Endodermal cell (in vitro differentiated cells): ENCODE results near the gene PROM1. TPM values are rescaled to one million over a fixed set of nuclear protein-coding genes. Genes with fewer than 3 reads are reported as not detected.

ENCODE experiments used
- DNase-seq: peaks from one replicate; pipeline ENCODE4 v3.0.0-alpha.2; 2017
- H3K27ac ChIP-seq: 2 replicates; pipeline ENCODE4 v1.5.1; 2013; ENCODE audit warnings: mild to moderate bottlenecking, low read depth, low read length, moderate library complexity
- H3K27me3 ChIP-seq: 2 replicates; pipeline ENCODE4 v1.6.1; 2013; ENCODE audit warnings: mild to moderate bottlenecking, low read length, moderate library complexity; ENCODE audit not compliant: insufficient read depth, control insufficient read depth, poor library complexity, severe bottlenecking
- H3K36me3 ChIP-seq: 2 replicates; pipeline ENCODE4 v1.7.0; 2013; ENCODE audit warnings: mild to moderate bottlenecking, low read length, moderate library complexity; ENCODE audit not compliant: control insufficient read depth, insufficient read depth
- H3K4me1 ChIP-seq: one replicate; pipeline ENCODE4 v1.7.0; 2013; ENCODE audit warnings: low read length; ENCODE audit not compliant: control insufficient read depth, insufficient read depth
- H3K4me3 ChIP-seq: 2 replicates; pipeline ENCODE4 v1.5.1; 2013; ENCODE audit warnings: mild to moderate bottlenecking, low read length, moderate library complexity
- H3K9ac ChIP-seq: 2 replicates; pipeline ENCODE4 v1.6.1; 2013; ENCODE audit warnings: mild to moderate bottlenecking, low read length, moderate library complexity; ENCODE audit not compliant: poor library complexity, severe bottlenecking; ENCODE audit errors: extremely low read depth
- H3K9me3 ChIP-seq: 2 replicates; pipeline ENCODE4 v1.6.1; 2013; ENCODE audit warnings: mild to moderate bottlenecking, low read length, moderate library complexity; ENCODE audit not compliant: control insufficient read depth
- H3K27ac Mint-ChIP-seq: 2 replicates; pipeline ENCODE4 v1.8.0; 2020; ENCODE audit warnings: mixed read lengths
- H3K27me3 Mint-ChIP-seq: 2 replicates; pipeline ENCODE4 v1.8.0; 2021; ENCODE audit warnings: mild to moderate bottlenecking, mixed read lengths; ENCODE audit not compliant: insufficient read depth
- H3K36me3 Mint-ChIP-seq: 2 replicates; pipeline ENCODE4 v1.8.0; 2020; ENCODE audit warnings: low read depth, mixed read lengths
- H3K4me1 Mint-ChIP-seq: 2 replicates; pipeline ENCODE4 v1.8.0; 2020; ENCODE audit warnings: mixed read lengths
- H3K4me3 Mint-ChIP-seq: 2 replicates; pipeline ENCODE4 v1.8.0; 2020; ENCODE audit warnings: mild to moderate bottlenecking, moderate library complexity, mixed read lengths
- H3K9me3 Mint-ChIP-seq: 2 replicates; pipeline ENCODE4 v1.8.0; 2020; ENCODE audit warnings: mild to moderate bottlenecking, mixed read lengths
- CTCF ChIP-seq: fragments of 200-600 bp; sonication (generic); conservative IDR thresholded peaks from 2 replicates; pipeline ENCODE4 v1.5.0; 2021; ENCODE audit warnings: antibody characterized with exemption, mild to moderate bottlenecking
- WGBS, 2 experiments: methylation state at CpG; one replicate each; pipeline versions ENCODE4 v1.1.5 to v1.1.7; 2013; ENCODE audit warnings: missing lambda C conversion rate in 2 of 2, mixed read lengths in 1 of 2; ENCODE audit not compliant: insufficient coverage in 1 of 2, insufficient read length in 1 of 2; 5-methylcytosine and 5-hydroxymethylcytosine counted together
- total RNA-seq, 2 donors: library from RNA; stranded (reverse); fragmentation: NEBNext Ultra II Directional in 1 of 2; extraction: Animal tissue kit (Norgen Biotek cat#: 25700) in 1 of 2; gene quantifications; 2 replicates in 1 of 2; 3 replicates in 1 of 2; pipeline ENCODE4 v1.2.1, GENCODE V29; 2021

Gene PROM1
- total RNA-seq, 2 donors from 2014 or later: 38.6 to 51.6 TPM

- no peaks in the 10 kb centered on the region for H3K9me3 ChIP-seq
- H3K9ac ChIP-seq: no peak overlapping the region
- no peak overlapping the region for H3K4me3 ChIP-seq
- Mint-ChIP-seq H3K9me3 (no peaks in the 10 kb centered on the region), H3K36me3 (no peaks in the 10 kb centered on the region), H3K27me3 (peaks cover 1% of the 10 kb centered on the region), H3K4me3 (no peak overlapping the region), H3K4me1 (peaks cover 50% of the 10 kb centered on the region), H3K27ac (no peak overlapping the region)
- no peak overlapping the region for H3K27ac ChIP-seq
- DNase-seq: no peak
- TF ChIP-seq CTCF: no peak
- WGBS, 2 experiments: 77 to 78% methylated on average over 9 to 10 of the region's 10 CpGs
- no peaks in the 10 kb centered on the region for H3K36me3 ChIP-seq
- peaks cover 14% of the 10 kb centered on the region for H3K27me3 ChIP-seq
- peaks cover 24% of the 10 kb centered on the region for H3K4me1 ChIP-seq
These were observed 49.6 kb downstream of the PROM1 start for GRCh38 chr4:16034010-16034748.

GRCh38 chr4:16032396-16032770 lies 51.4 kb downstream of the PROM1 start:
- peaks cover 30% of the 10 kb centered on the region for H3K27me3 ChIP-seq
- H3K9me3 ChIP-seq: no peaks in the 10 kb centered on the region
- no peaks in the 10 kb centered on the region for H3K9me3 Mint-ChIP-seq
- H3K27me3 Mint-ChIP-seq: peaks cover 4% of the 10 kb centered on the region
- no peak overlapping the region for H3K27ac Mint-ChIP-seq
- no peak for DNase-seq
- H3K4me3 ChIP-seq: peak overlapping the region; percentile 51
- peaks cover 49% of the 10 kb centered on the region for H3K4me1 Mint-ChIP-seq
- no peaks in the 10 kb centered on the region for H3K36me3 Mint-ChIP-seq
- H3K4me3 Mint-ChIP-seq: no peak overlapping the region
- peaks cover 22% of the 10 kb centered on the region for H3K4me1 ChIP-seq
- TF ChIP-seq CTCF: peak; percentile 6
- 62 to 72% methylated on average over 7 of the region's 7 CpGs for WGBS, 2 experiments
- H3K9ac ChIP-seq: peak overlapping the region; percentile 2
- H3K36me3 ChIP-seq: no peaks in the 10 kb centered on the region
- H3K27ac ChIP-seq: peak overlapping the region; percentile 90

DNA sequence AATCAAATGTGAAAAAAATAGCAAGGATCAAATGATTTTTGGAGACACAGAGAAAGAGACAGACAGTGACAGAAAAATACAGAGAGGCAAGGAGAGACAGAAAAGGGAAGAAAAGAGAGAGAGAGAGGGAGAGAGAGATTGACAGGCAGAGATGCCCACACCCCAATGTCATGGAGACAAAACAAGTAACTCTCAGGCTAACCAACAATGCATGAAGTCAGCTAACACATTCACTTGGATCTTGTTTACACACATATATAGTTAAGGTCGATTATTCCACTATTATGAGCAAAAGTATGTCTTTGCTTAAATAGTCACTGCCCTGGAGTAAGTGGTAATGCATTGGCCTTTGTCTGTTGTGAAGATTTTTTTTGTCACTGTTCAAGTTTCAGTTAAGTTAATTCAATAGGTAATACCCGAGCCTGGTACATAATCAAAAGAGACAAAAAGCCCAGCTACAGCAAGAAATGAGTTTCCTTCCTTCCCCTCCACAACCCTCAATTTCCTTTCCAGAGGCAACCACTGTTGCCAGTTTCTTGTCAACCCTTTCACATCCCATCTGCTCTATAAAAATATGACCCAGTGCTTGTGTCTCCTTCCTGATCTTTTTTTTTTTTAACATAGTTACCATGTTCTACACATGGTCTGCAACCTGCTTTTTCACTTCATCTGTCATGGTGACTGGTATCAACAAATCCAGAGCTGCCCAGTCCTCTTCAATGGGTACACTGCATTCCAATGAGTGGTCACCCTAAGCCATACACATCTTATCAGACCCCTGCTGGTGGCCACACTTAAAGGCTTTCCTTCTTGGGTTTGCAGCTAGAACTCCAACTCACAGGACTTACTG lies 52.1 kb downstream of the PROM1 start:
- Histone ChIP-seq H3K4me3 (peak overlapping the region; percentile 51), H3K27me3 (peaks cover 34% of the 10 kb centered on the region), H3K36me3 (no peaks in the 10 kb centered on the region), H3K9me3 (no peaks in the 10 kb centered on the region), H3K27ac (peak overlapping the region; percentile 90), H3K9ac (no peak overlapping the region), H3K4me1 (peaks cover 21% of the 10 kb centered on the region)
- Mint-ChIP-seq H3K27ac (no peak overlapping the region), H3K36me3 (no peaks in the 10 kb centered on the region), H3K9me3 (no peaks in the 10 kb centered on the region), H3K4me1 (peaks cover 43% of the 10 kb centered on the region), H3K27me3 (peaks cover 4% of the 10 kb centered on the region), H3K4me3 (no peak overlapping the region)
- no peak for DNase-seq
- 86% methylated on average over 2 of the region's 2 CpGs; no CpG with 5 or more reads in 1 of the 2 experiments for WGBS, 2 experiments
- peak; percentile 48 for TF ChIP-seq CTCF
